Endothelial cell of umbilical vein (primary cell): Measurements from ENCODE around the gene OLA1. TPM values are rescaled to one million over a fixed set of nuclear protein-coding genes. Genes with fewer than 3 reads are reported as not detected.
A peak's percentile ranks its signal among the peaks of the same experiment; 100 is the strongest.

Source experiments
- BruUV-seq: library from RNA; stranded (reverse); fragments of 400-500 nt; replicated peaks from 2 replicates; lab custom pipeline; 2021; lab: Mats Ljungman, UMichigan
- CTCF ChIA-PET: fragments of 300-600, 350-600 bp; sonication (Branson Sonifier 250); formaldehyde crosslinking; loops from one replicate; lab custom pipeline; 2021; ENCODE audit warnings: antibody characterized with exemption, inconsistent platforms; lab: Charles Lee
- POLR2A ChIA-PET: fragments of 300-600, 350-600 bp; sonication (Branson Sonifier 250); formaldehyde crosslinking; loops from one replicate; lab custom pipeline; 2021; ENCODE audit warnings: antibody characterized with exemption, inconsistent platforms; lab: Charles Lee
- DNase-seq: peaks from one replicate; pipeline ENCODE4 v3.0.0-alpha.2; 2011; ENCODE audit warnings: low read depth, low spot score
- FAIRE-seq: peaks from 2 replicates; lab custom pipeline; 2011; peaks lifted over from hg19 to GRCh38; lab: Jason Lieb, UNC
- H2AFZ ChIP-seq: 2 replicates; pipeline ENCODE4 v1.6.0; 2012; ENCODE audit warnings: low read depth, low read length, control low read depth, inconsistent platforms
- H3K27ac ChIP-seq: 2 replicates; pipeline ENCODE4 v1.5.1; 2011; ENCODE audit warnings: low read depth, mild to moderate bottlenecking, control low read depth, low read length, moderate library complexity; ENCODE audit not compliant: insufficient read depth
- H3K27me3 ChIP-seq, 2 experiments: 2 replicates each; pipeline versions ENCODE4 v1.6.0 to v1.6.1; 2011; ENCODE audit warnings: low read length in 2 of 2, mixed read lengths in 1 of 2; ENCODE audit not compliant: control insufficient read depth in 2 of 2, insufficient read depth in 2 of 2
- H3K36me3 ChIP-seq, 2 experiments: 2 replicates in 1 of 2; 3 replicates in 1 of 2; pipeline ENCODE4 v1.5.1; 2011; ENCODE audit warnings: low read length in 2 of 2, mild to moderate bottlenecking in 1 of 2, moderate library complexity in 1 of 2; ENCODE audit not compliant: control insufficient read depth in 2 of 2, insufficient read depth in 2 of 2; ENCODE audit errors: extremely low read depth in 1 of 2
- H3K4me1 ChIP-seq: 3 replicates; pipeline ENCODE4 v1.5.1; 2011; ENCODE audit warnings: mild to moderate bottlenecking, low read length; ENCODE audit not compliant: control insufficient read depth, insufficient read depth; ENCODE audit errors: extremely low read depth
- H3K4me2 ChIP-seq: 2 replicates; pipeline ENCODE4 v1.6.1; 2011; ENCODE audit warnings: low read length, control low read depth, mixed read lengths; ENCODE audit not compliant: insufficient read depth
- H3K4me3 ChIP-seq, 3 experiments: fragments of 200-600 bp in 1 of 3; sonication (generic), shearing (Covaris generic) in 1 of 3; replicated peaks in 1 of 3; 2 replicates each; pipeline ENCODE4 v1.5.1; 2011 to 2016; ENCODE audit warnings: control low read depth in 3 of 3, low read length in 3 of 3, mild to moderate bottlenecking in 2 of 3, inconsistent platforms in 1 of 3, low read depth in 1 of 3, moderate library complexity in 1 of 3; ENCODE audit not compliant: insufficient read depth in 1 of 3
- H3K79me2 ChIP-seq: 2 replicates; pipeline ENCODE4 v1.6.0; 2012; ENCODE audit warnings: low read length, inconsistent platforms; ENCODE audit not compliant: control insufficient read depth, insufficient read depth
- H3K9ac ChIP-seq: replicated peaks from 2 replicates; pipeline ENCODE3; 2011; ENCODE audit warnings: low read length, control low read depth; ENCODE audit not compliant: insufficient read depth; ENCODE audit errors: extremely low read depth
- H3K9me1 ChIP-seq: replicated peaks from 3 replicates; pipeline ENCODE4 v1.6.0; 2011; ENCODE audit warnings: mild to moderate bottlenecking, low read length; ENCODE audit not compliant: control insufficient read depth, insufficient read depth; ENCODE audit errors: extremely low read depth
- H3K9me3 ChIP-seq: replicated peaks from 2 replicates; pipeline ENCODE4 v1.5.1; 2012; ENCODE audit warnings: low read length, inconsistent platforms; ENCODE audit not compliant: control insufficient read depth, insufficient read depth
- H4K20me1 ChIP-seq: replicated peaks from 2 replicates; pipeline ENCODE3; 2011; ENCODE audit warnings: mild to moderate bottlenecking, low read length; ENCODE audit not compliant: control insufficient read depth, insufficient read depth; ENCODE audit errors: extremely low read depth
- EZH2 ChIP-seq: IDR thresholded peaks from 2 replicates; pipeline ENCODE4 v1.6.1; 2012; ENCODE audit warnings: borderline replicate concordance, low read depth, mild to moderate bottlenecking, moderate library complexity, low read length, inconsistent platforms; ENCODE audit not compliant: severe bottlenecking
- FOS ChIP-seq: IDR thresholded peaks from 2 replicates; pipeline ENCODE4 v1.6.1; 2011; ENCODE audit warnings: mild to moderate bottlenecking, low read length, moderate library complexity, borderline replicate concordance; ENCODE audit not compliant: insufficient read depth
- GATA2 ChIP-seq: IDR thresholded peaks from 2 replicates; pipeline ENCODE4 v1.7.0; 2011; ENCODE audit warnings: low read depth, mild to moderate bottlenecking, moderate library complexity, mixed read lengths, low read length; ENCODE audit not compliant: insufficient read length, insufficient read depth
- JUN ChIP-seq: IDR thresholded peaks from 2 replicates; pipeline ENCODE4 v1.6.1; 2011; ENCODE audit warnings: borderline replicate concordance, low read depth; ENCODE audit not compliant: insufficient read length, insufficient read depth
- POLR2A ChIP-seq: IDR thresholded peaks from 2 replicates; pipeline ENCODE4 v1.6.1; 2012; ENCODE audit warnings: low read depth, mild to moderate bottlenecking, control low read depth, low read length
- POLR2AphosphoS5 ChIP-seq: IDR thresholded peaks from 2 replicates; pipeline ENCODE4 v1.6.1; 2012; ENCODE audit warnings: low read depth, mild to moderate bottlenecking, control low read depth, low read length, moderate library complexity; ENCODE audit not compliant: insufficient read depth
- dilution Hi-C: fragments of 300-500 bp; cut with MboI; formaldehyde crosslinking; loops from one replicate; pipeline ENCODE4 v1.15.0; 2019; ENCODE audit warnings: low sequenced_read_pairs; ENCODE audit not compliant: extremely low pct_ligation_motif_present
- intact Hi-C: fragments of 100-400 bp; cut with micrococcal nuclease; formaldehyde crosslinking; loops from one replicate; pipeline ENCODE4 v1.10.0; 2022
- polyA plus RNA-seq, 4 experiments: library from polyadenylated mRNA; depleted of rRNA in 3 of 4; stranded (reverse) in 3 of 4; unstranded in 1 of 4; fragments of >200 nt; gene quantifications; 2 replicates each; pipeline versions ENCODE4 v1.2.1 to v1.2.3, GENCODE V29; 2011 to 2012; ENCODE audit warnings: missing spikeins in 1 of 4
- total RNA-seq: library from RNA; stranded (reverse); gene quantifications from 2 replicates; pipeline ENCODE4 v1.2.3, GENCODE V29; 2021
- TF ChIP-seq, protein P1 (sequence below): IDR thresholded peaks from 2 replicates; pipeline ENCODE4 v1.6.1; 2011; ENCODE audit not compliant: insufficient read depth, insufficient read length

Gene OLA1
- total and polyA plus RNA-seq, 2 donors (not counting 3 experiments of a cell fraction or from before 2014, with no cell fraction given) = 30.6 to 93.9 TPM

DNA sequence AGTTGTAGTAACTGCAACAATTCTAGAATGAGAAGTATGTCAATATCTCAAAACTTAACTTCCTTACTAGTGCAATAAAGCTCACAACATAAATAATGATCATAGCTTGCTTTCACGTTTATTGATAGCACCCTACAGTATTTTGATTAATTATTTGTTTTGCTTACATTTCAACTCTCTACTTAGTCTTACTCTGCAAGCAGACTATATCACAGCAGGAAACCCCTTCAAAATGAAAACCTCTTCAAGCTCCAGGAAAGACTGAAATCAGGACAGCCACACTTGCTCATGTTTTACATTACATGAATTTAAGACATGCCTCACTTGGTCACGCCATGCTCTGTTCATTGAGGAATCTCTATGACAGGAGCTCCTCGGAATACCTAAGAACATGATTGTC is 3.3 kb downstream of the OLA1 start:
- no peak overlapping the region for H3K4me2 ChIP-seq
- BruUV-seq = no TSS peak
- POLR2A ChIA-PET = interaction anchor here (0.6 kb wide), 1 partner anchor 20 kb away, joined by 3 read pairs; no protein-coding TSS in a partner anchor
- H3K4me3 ChIP-seq = no peak overlapping the region
- H2AFZ ChIP-seq = no peak overlapping the region
- no peaks in the 10 kb centered on the region for H3K9me3 ChIP-seq
- H3K27me3 ChIP-seq = no peaks in the 10 kb centered on the region
- peaks cover 23% of the 10 kb centered on the region for H3K4me1 ChIP-seq
- H4K20me1 ChIP-seq = no peaks in the 10 kb centered on the region
- CTCF ChIA-PET = interaction anchor here (1.0 to 1.1 kb wide), 2 partner anchors 87 to 92 kb away, joined by 3 read pairs; no protein-coding TSS in a partner anchor
- peaks cover 0 to 7% of the 10 kb centered on the region in 2 experiments for H3K36me3 ChIP-seq
- H3K9ac ChIP-seq = no peak overlapping the region
- intact Hi-C loops = loop anchor here (5.0 kb wide), 2 partner anchors 88 to 92 kb away; no protein-coding TSS in a partner anchor
- no peaks in the 10 kb centered on the region for H3K9me1 ChIP-seq
- dilution Hi-C loops = no loop called here
- no peak for FAIRE-seq
- no peak overlapping the region for H3K27ac ChIP-seq
- peaks cover 77% of the 10 kb centered on the region for H3K79me2 ChIP-seq
- TF ChIP-seq POLR2AphosphoS5 = no peak
- TF ChIP-seq GATA2 = no peak
- no peak for DNase-seq

DNA sequence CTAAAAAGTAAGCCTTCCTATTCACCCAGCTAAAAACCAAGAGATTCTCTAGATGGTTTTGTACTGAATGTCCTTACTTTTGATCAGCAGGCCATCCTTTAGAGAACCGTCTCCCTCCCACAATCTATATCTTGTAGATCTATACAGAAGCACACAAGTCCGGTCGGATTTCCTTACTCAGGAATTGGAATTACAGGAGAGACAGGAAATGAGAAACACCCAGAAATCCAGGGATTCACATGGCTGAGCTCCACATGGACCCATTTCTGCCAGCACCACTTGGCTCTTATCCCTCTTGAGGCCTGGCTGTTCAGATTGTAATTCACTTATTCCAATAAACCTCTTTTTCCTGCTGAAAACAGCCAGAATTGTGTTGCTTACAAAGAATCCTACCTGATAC is 4.5 kb downstream of the OLA1 start:
- Histone ChIP-seq H4K20me1 (peaks cover 2% of the 10 kb centered on the region), H3K9me3 (no peaks in the 10 kb centered on the region), H3K4me1 (peaks cover 20% of the 10 kb centered on the region), H3K4me3 (no peak overlapping the region), H2AFZ (no peak overlapping the region), H3K27me3 (no peaks in the 10 kb centered on the region), H3K9ac (no peak overlapping the region), H3K4me2 (peak overlapping the region; percentile 2), H3K36me3 (peaks cover 0 to 7% of the 10 kb centered on the region in 2 experiments), H3K79me2 (peaks cover 89% of the 10 kb centered on the region), H3K9me1 (no peaks in the 10 kb centered on the region), H3K27ac (no peak overlapping the region)
- FAIRE-seq = peak; percentile 43
- BruUV-seq = no TSS peak
- DNase-seq = peak; percentile 17
- intact Hi-C loops (no loop called here), dilution Hi-C loops (no loop called here)
- CTCF ChIA-PET = no interaction called here
- POLR2A ChIA-PET = no interaction called here
- TF ChIP-seq FOS = no peak
- TF ChIP-seq JUN = no peak
- no peak for TF ChIP-seq POLR2A
- TF ChIP-seq, protein P1, sequence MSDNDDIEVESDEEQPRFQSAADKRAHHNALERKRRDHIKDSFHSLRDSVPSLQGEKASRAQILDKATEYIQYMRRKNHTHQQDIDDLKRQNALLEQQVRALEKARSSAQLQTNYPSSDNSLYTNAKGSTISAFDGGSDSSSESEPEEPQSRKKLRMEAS = no peak
- no peak for TF ChIP-seq POLR2AphosphoS5
- peak; percentile 68 for TF ChIP-seq GATA2
- no peak for TF ChIP-seq EZH2
